ENCODE results near the gene FKBP14.

DNA sequence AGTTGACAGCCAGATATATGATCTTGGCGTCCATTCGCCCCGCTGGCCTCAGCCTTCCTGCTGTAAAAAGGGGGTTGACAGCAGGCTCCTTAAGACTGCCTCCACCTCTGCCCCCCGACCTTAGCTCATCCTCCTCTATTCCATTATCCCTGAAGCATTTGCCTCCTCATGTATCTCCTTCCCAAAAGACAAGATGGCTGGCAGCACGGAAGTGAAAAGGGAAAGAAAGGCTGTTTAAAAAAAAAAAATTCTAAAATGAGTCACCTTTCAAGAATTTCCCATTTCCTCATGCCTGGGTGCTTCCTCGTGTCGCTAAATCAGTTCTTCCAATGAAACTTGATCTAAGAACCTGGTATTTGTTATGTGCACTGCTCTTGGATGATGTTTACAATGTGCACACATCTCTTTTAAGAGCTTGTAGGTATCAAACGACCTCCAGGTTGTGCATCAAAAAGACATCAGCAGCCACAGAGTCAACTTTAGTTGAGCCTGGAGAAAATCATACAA, 38.6 kb downstream of the FKBP14 start:
- TF ChIP-seq POLR2AphosphoS5 (IDR thresholded peaks at IDR 0.05), result no peak
- TF ChIP-seq, protein P1, sequence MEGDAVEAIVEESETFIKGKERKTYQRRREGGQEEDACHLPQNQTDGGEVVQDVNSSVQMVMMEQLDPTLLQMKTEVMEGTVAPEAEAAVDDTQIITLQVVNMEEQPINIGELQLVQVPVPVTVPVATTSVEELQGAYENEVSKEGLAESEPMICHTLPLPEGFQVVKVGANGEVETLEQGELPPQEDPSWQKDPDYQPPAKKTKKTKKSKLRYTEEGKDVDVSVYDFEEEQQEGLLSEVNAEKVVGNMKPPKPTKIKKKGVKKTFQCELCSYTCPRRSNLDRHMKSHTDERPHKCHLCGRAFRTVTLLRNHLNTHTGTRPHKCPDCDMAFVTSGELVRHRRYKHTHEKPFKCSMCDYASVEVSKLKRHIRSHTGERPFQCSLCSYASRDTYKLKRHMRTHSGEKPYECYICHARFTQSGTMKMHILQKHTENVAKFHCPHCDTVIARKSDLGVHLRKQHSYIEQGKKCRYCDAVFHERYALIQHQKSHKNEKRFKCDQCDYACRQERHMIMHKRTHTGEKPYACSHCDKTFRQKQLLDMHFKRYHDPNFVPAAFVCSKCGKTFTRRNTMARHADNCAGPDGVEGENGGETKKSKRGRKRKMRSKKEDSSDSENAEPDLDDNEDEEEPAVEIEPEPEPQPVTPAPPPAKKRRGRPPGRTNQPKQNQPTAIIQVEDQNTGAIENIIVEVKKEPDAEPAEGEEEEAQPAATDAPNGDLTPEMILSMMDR (IDR thresholded peaks at IDR 0.05 in 8 of 11, conservative IDR thresholded peaks at IDR 0.05 in 3 of 11), result no peak
- no peak for TF ChIP-seq POLR2A (IDR thresholded peaks at IDR 0.05)
